Smooth muscle cell (in vitro differentiated cells): ENCODE data around the gene ERGIC3. TPM values are rescaled to one million over a fixed set of nuclear protein-coding genes. Genes with fewer than 3 reads are reported as not detected.

Experiments
- DNase-seq: peaks from one replicate; lab custom pipeline; 2025; ENCODE audit not compliant: unreplicated experiment; lab: John Stamatoyannopoulos, UW
- H2AFZ ChIP-seq: fragments of 200-600 bp; sonication (generic); 2 replicates; pipeline ENCODE4 v1.6.0; 2016; ENCODE audit warnings: antibody characterized with exemption, low read depth, mild to moderate bottlenecking
- H3F3A ChIP-seq: fragments of 200-600 bp; sonication (generic); 2 replicates; pipeline ENCODE4 v1.6.0; 2017; ENCODE audit warnings: antibody characterized with exemption, low read depth
- H3K27ac ChIP-seq: fragments of 200-600 bp; sonication (generic); 2 replicates; pipeline ENCODE4 v1.5.1; 2016; ENCODE audit warnings: low read depth, mild to moderate bottlenecking
- H3K27me3 ChIP-seq: fragments of 200-600 bp; sonication (generic); 2 replicates; pipeline ENCODE4 v1.6.1; 2016; ENCODE audit warnings: low read depth, mild to moderate bottlenecking
- H3K36me3 ChIP-seq: fragments of 200-600 bp; sonication (generic); 2 replicates; pipeline ENCODE4 v1.5.1; 2016; ENCODE audit warnings: low read depth
- H3K4me1 ChIP-seq: fragments of 200-600 bp; sonication (generic); 2 replicates; pipeline ENCODE4 v1.5.1; 2016; ENCODE audit warnings: low read depth
- H3K4me2 ChIP-seq: fragments of 200-600 bp; sonication (generic); 2 replicates; pipeline ENCODE4 v1.6.0; 2016; ENCODE audit warnings: mild to moderate bottlenecking
- H3K4me3 ChIP-seq: fragments of 200-600 bp; sonication (generic); 2 replicates; pipeline ENCODE4 v1.5.1; 2016; ENCODE audit warnings: mild to moderate bottlenecking
- H3K79me2 ChIP-seq: fragments of 200-600 bp; sonication (generic); 2 replicates; pipeline ENCODE4 v1.6.0; 2016; ENCODE audit warnings: low read depth, mild to moderate bottlenecking
- H3K9ac ChIP-seq: fragments of 200-600 bp; sonication (generic); 2 replicates; pipeline ENCODE4 v1.6.0; 2016; ENCODE audit warnings: low read depth
- H3K9me3 ChIP-seq: fragments of 200-600 bp; sonication (generic); replicated peaks from 2 replicates; pipeline ENCODE4 v1.5.1; 2016; ENCODE audit warnings: low read depth
- H4K20me1 ChIP-seq: fragments of 200-600 bp; sonication (generic); 2 replicates; pipeline ENCODE4 v1.6.0; 2016; ENCODE audit warnings: low read depth
- WGBS: methylation state at CpG from one replicate; pipeline ENCODE4 v1.1.7; 2016; ENCODE audit warnings: low lambda C conversion rate; 5-methylcytosine and 5-hydroxymethylcytosine counted together
- polyA plus RNA-seq: library from polyadenylated mRNA; unstranded; fragments of >200 nt; fragmentation: Nextera tagmentation; extraction: Ambion mirVana; gene quantifications from 2 replicates; pipeline ENCODE4 v1.2.1, GENCODE V29; 2016
- total RNA-seq: library from RNA; depleted of rRNA; stranded (reverse); fragments of >200 nt; gene quantifications from 2 replicates; pipeline ENCODE4 v1.2.3, GENCODE V29; 2014
- TF ChIP-seq, protein P1 (sequence below): fragments of 200-600 bp; sonication (generic); IDR thresholded peaks from 2 replicates; pipeline ENCODE4 v1.5.1; 2017; ENCODE audit warnings: borderline replicate concordance, mild to moderate bottlenecking, antibody characterized with exemption; ENCODE audit not compliant: insufficient read depth, poor library complexity, severe bottlenecking

ERGIC3 gene
- total and polyA plus RNA-seq, 2 experiments from 2014 or later: 245 to 252 TPM

DNA sequence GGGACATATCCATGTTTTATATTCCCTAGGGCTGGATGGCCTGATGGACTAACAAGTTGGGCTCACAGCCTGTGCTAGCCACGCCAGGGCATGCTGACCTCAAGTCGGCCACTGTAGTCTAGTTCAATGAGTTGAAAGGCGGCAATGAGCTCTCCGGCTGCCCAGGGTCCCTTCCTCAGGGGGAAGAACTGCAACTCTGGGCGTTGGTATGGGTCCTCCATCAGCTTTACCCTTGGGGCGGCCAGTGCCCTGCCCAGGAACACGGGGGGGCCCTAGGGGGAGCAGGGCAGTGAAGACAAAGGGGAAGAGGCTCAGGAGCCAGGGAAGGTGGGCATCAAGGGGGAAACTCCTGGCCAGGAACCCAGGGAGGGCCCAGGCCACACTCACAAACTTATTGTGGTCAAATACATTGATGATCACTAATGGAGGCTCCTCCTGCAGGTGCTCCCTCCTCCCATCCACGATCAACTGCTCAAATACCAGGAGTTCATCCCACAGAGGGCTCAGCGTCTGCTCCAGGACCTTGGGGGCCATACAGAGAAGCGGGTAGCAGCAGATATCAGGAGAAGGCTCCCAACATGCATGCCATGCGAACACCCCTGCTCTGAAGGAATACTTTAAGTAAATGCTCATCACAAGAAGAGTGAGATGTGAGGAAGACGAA, 41.0 kb downstream of the ERGIC3 start:
- TF ChIP-seq, protein P1, sequence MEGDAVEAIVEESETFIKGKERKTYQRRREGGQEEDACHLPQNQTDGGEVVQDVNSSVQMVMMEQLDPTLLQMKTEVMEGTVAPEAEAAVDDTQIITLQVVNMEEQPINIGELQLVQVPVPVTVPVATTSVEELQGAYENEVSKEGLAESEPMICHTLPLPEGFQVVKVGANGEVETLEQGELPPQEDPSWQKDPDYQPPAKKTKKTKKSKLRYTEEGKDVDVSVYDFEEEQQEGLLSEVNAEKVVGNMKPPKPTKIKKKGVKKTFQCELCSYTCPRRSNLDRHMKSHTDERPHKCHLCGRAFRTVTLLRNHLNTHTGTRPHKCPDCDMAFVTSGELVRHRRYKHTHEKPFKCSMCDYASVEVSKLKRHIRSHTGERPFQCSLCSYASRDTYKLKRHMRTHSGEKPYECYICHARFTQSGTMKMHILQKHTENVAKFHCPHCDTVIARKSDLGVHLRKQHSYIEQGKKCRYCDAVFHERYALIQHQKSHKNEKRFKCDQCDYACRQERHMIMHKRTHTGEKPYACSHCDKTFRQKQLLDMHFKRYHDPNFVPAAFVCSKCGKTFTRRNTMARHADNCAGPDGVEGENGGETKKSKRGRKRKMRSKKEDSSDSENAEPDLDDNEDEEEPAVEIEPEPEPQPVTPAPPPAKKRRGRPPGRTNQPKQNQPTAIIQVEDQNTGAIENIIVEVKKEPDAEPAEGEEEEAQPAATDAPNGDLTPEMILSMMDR: no peak
- no peak overlapping the region for H3K27ac ChIP-seq
- no peak for DNase-seq
- H3F3A ChIP-seq: no peaks in the 10 kb centered on the region
- no peaks in the 10 kb centered on the region for H3K4me1 ChIP-seq
- H3K4me2 ChIP-seq: no peak overlapping the region
- H3K79me2 ChIP-seq: no peaks in the 10 kb centered on the region
- no peak overlapping the region for H3K4me3 ChIP-seq
- no peaks in the 10 kb centered on the region for H3K9me3 ChIP-seq
- H3K36me3 ChIP-seq: no peaks in the 10 kb centered on the region
- H2AFZ ChIP-seq: no peak overlapping the region
- H3K27me3 ChIP-seq: no peaks in the 10 kb centered on the region
- H4K20me1 ChIP-seq: no peaks in the 10 kb centered on the region
- 87% methylated on average over 12 of the region's 12 CpGs for WGBS
- no peak overlapping the region for H3K9ac ChIP-seq

DNA sequence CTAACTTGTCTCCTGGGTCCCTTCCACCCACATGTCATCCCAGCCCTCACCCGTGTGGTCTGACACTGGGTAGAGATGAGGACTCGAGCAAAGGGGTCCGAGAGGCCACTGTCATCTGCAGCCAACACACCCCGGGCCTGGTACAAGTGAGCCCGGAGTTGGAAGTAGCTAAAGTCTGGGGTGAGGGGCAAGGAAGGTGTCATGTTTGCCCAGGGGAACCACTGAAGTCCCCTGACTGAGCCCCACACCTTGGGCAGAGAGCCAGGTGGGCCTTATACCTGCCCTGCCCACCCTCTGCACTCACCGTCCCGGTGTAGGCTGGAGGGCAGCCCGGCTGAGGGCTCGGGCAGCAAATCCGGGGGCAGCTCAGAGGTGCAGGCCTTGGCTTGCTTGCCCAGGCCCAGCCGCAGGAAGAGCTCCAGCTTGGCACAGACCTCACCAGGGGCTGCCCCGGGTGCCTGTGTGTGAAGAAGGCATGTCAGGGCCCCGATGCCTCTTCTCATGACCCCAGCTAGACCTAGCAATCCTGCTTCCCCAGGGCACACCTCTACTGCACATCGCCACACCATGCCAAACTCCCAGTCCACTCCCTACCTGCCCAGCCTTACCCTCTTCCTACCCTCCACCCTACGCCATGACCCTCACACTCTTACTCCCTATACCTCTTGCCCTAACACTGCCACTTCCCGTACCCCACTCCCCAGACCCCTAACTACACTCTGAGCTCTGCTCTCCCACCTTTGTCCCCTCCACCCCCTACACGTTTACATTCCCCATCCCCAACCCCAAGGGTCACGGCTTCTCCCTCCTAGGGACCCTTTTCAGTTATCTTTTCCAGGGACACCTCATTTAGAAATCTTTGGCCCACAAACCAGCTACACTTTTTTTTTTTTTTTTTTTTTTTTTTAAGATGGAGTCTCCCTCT, 42.0 kb downstream of the ERGIC3 start:
- no peaks in the 10 kb centered on the region for H3K79me2 ChIP-seq
- H3K9me3 ChIP-seq: no peaks in the 10 kb centered on the region
- H3K9ac ChIP-seq: no peak overlapping the region
- H2AFZ ChIP-seq: no peak overlapping the region
- H3K4me2 ChIP-seq: no peak overlapping the region
- no peaks in the 10 kb centered on the region for H3K4me1 ChIP-seq
- 93% methylated on average over 16 of the region's 18 CpGs for WGBS
- no peak for DNase-seq
- no peaks in the 10 kb centered on the region for H3K36me3 ChIP-seq
- no peak overlapping the region for H3K4me3 ChIP-seq
- H3F3A ChIP-seq: no peaks in the 10 kb centered on the region
- no peak overlapping the region for H3K27ac ChIP-seq
- TF ChIP-seq, protein P1: no peak
- no peaks in the 10 kb centered on the region for H3K27me3 ChIP-seq
- H4K20me1 ChIP-seq: no peaks in the 10 kb centered on the region

DNA sequence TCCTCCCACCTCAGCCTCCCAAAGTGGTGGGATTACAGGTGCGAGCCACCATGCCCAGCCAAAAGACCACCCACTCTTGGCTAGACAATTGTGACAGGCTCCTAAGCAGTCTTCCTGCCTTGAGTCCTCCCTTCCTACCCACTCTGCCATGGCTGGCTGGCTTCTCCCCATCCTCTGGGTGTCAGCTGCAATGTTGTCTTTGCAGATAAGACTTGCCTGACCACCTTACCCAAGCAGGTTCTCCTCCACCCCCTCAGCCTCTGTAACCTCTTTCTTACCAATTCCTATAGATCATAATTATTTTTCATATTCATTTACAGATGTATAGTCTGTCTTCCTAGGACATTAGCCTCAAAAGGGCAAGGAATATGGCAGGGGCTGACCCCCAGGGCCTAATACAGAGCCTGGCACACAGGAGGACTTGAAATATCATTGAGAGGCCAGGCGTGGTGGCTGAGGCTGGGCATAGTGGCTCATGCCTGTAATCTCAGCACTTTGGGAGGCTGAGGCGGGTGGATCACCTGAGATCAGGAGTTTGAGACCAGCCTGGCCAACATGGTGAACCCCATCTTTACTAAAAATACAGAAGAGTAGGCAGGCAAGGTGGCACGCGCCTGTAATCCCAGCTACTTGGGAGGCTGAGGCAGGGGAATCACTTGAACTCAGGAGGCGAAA, 45.0 kb downstream of the ERGIC3 start:
- Histone ChIP-seq H3K36me3 (no peaks in the 10 kb centered on the region), H3K4me3 (no peak overlapping the region), H3K4me1 (no peaks in the 10 kb centered on the region), H3K9me3 (no peaks in the 10 kb centered on the region), H3K27me3 (no peaks in the 10 kb centered on the region), H4K20me1 (no peaks in the 10 kb centered on the region), H3K79me2 (no peaks in the 10 kb centered on the region), H3K9ac (no peak overlapping the region), H2AFZ (no peak overlapping the region), H3F3A (no peaks in the 10 kb centered on the region), H3K4me2 (no peak overlapping the region), H3K27ac (no peak overlapping the region)
- over 99% methylated on average over 6 of the region's 6 CpGs for WGBS
- TF ChIP-seq, protein P1: no peak
- DNase-seq: no peak
